ENCODE results near the gene TGFB2.
A peak's percentile ranks its signal among the peaks of the same experiment; 100 is the strongest.

GRCh38 chr1:218478336-218478735, 133.2 kb downstream of the TGFB2 start:
- no peak for TF ChIP-seq POLR2A (IDR thresholded peaks at IDR 0.05; ENCODE audit: low read length)
- no peak for TF ChIP-seq CTCF (IDR thresholded peaks at IDR 0.05)
- TF ChIP-seq EHMT2 (IDR thresholded peaks at IDR 0.05; ENCODE audit: low read depth) = no peak
- TF ChIP-seq FOSL2 (IDR thresholded peaks at IDR 0.05) = no peak
- TF ChIP-seq FOSL2 (CRISPR knock-in tag; IDR thresholded peaks at IDR 0.05) = peak; percentile 81
- no peak for TF ChIP-seq MAX (IDR thresholded peaks at IDR 0.05)
- TF ChIP-seq MAFK (IDR thresholded peaks at IDR 0.05; ENCODE audit: partially characterized antibody) = no peak
- no peak for TF ChIP-seq REST (IDR thresholded peaks at IDR 0.05)
- no peak for TF ChIP-seq RAD21 (conservative IDR thresholded peaks at IDR 0.05 in 1 of 2, IDR thresholded peaks at IDR 0.05 in 1 of 2)
- TF ChIP-seq CEBPB (IDR thresholded peaks at IDR 0.05) = peak in 1 of 2 experiments; percentile 35; a peak in 1 of 4 replicates
